Fibroblast of skin of right biceps (primary cell): Measurements from ENCODE around the gene CRX.
"Not testable (repeated sequence)": the region's sequence is repeated elsewhere in the genome, so short reads cannot be mapped to it uniquely, and the experiment has no call there.

Experiments used
- DNase-seq: peaks from one replicate; pipeline ENCODE4 v3.0.0-alpha.2; 2013

CRX gene

GRCh38 chr19:47804451-47804850 is 17.3 kb upstream of the CRX start, which contains the start of gene TPRX1:
TPRX1 (minus strand) TSS chr19:47804551; CDS start chr19:47804539, 12 bp downstream.
- not testable (repeated sequence) for DNase-seq

- DNase-seq, result no peak
Observed at GRCh38 chr19:47805313-47805712, 16.4 kb upstream of the CRX start.

DNA sequence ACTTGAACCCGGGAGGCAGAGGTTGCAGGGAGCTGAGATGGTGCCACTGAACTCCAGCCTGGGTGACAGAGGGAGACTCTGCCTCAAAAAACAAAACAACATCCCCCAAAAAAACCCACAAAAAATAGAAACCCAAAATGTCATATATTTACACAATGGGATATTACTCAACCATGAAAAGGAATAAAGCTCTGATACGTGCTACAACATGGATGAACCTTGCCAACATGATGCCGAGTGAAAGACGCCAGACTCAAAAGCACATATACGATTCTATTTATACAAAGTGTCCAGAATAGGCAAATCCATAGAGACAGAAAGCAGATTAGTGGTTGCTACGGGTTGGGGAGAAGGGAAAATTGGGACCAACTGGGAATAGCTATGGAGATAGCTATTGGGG is 15.3 kb upstream of the CRX start:
- DNase-seq, result no peak

GRCh38 chr19:47813304-47813994 is 8.3 kb upstream of the CRX start:
- peak; percentile 44 for DNase-seq

DNA sequence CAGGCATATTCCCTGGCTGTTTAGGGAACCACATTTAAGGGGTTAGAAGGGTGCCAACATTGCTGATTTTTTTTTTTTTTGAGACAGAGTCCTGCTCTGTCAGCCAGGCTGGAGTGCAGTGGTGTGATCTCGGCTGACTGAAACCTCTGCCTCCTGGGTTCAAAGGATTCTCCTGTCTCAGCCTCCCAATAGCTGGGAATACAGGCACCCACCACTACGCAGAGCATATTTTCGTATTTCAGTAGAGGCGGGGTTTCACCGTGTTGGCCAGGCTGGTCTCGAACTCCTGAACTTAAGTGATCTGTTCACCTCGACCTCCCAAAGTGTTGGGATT is 7.8 kb upstream of the CRX start:
- no peak for DNase-seq

DNA sequence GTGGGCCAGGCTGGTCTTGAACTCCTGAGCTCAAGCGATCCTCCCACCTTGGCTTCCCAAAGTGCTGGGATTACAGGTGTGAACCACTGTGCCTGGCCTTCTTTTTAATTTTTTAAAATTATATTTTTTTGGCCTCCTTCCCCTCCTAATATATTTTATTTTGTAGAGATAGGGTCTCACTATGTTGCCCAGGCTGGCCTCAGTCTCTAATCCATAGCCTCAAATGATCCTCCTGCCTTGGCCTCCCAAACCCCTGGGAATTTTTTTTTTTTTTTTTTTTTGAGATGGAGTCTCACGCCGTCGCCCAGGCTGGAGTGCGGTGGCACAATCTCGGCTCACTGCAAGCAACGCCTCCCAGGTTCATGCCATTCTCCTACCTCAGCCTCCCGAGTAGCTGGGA is 5.5 kb upstream of the CRX start:
- not testable (repeated sequence) for DNase-seq

- DNase-seq, result not testable (repeated sequence)
Observed at GRCh38 chr19:47818221-47818620, 3.5 kb upstream of the CRX start.

GRCh38 chr19:47819858-47820257 is 1.9 kb upstream of the CRX start:
- no peak for DNase-seq

DNA sequence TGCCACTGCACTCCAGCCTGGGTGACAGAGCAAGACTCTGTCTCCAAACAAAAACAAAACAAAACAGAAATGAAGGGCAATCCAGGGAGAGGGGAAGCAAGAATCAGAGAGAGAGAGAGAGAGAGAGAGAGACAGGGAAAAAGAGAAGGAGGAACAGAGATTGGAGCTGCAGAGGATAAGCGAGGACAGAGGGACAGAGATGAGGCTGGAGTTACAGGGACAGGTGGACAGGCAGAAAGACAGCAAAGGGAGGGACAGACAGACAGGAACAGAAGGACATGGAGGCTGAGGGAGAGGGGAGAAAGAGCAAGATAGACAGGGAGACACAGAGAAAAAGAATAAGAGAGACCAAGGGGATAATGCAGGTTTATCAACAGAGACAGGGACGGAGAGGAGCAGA is 1.3 kb upstream of the CRX start:
- no peak for DNase-seq

GRCh38 chr19:47824396-47824795 is 2.7 kb downstream of the CRX start:
- DNase-seq, result no peak

- no peak for DNase-seq
Observed at GRCh38 chr19:47826800-47827199, 5.1 kb downstream of the CRX start.

- no peak for DNase-seq
Observed at GRCh38 chr19:47832723-47833122, 11.0 kb downstream of the CRX start.

DNA sequence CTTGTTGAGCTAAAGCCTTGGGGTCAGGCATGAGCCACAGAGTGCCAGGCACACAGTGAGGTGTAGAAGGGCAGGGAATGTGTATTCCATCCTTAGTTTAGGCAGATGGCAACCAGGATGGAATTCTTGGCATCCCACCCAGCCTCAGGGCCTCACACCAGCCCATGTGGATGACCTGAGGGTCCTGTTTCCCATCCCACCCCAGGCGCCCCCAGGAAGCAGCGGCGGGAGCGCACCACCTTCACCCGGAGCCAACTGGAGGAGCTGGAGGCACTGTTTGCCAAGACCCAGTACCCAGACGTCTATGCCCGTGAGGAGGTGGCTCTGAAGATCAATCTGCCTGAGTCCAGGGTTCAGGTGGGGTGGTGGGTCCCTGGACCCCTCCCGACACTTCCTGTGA is 14.3 kb downstream of the CRX start:
- DNase-seq, result no peak

GRCh38 chr19:47839411-47839810 is 17.7 kb downstream of the CRX start:
- DNase-seq, result no peak

DNA sequence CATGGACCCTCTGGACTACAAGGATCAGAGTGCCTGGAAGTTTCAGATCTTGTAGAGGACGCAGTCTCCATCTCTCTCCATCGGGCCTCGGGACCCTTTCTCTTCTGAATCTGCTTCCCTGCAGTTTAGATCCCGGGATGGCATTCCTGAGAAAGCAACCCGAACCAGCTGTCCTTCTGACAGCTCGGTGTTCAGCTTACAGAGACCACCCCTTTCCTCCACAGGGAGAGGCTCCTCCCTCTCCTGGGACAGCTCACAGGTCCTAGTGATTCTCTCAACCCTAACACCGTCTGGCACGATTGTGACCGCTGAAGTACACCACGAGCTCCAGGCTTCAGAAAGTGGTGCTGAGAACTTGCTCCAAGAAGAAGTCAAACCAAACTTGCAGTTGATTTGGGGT is 18.2 kb downstream of the CRX start:
- DNase-seq, result no peak

GRCh38 chr19:47842941-47843340 is 21.2 kb downstream of the CRX start:
- DNase-seq, result no peak

DNA sequence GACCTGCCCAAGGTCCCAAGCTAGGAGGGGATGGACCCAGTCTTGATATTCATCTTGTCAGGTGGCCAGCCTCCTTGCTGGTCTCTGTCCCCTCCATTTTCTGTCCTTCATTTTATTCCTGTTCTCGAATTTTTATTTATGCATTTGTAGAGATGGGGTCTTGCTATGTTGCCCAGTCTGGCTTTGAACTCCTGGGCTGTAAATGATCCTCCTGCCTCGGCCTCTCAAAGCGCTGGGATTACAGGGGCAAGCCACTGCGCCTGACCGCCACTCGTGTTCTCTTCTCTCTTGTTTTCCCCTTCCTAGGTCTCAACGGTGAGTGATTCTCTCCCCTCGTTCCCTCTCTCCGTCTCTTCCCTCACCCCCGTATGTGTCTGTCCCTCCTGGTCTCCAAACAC is 26.7 kb downstream of the CRX start:
- no peak for DNase-seq

- DNase-seq, result no peak
Observed at GRCh38 chr19:47848823-47849473, 27.2 kb downstream of the CRX start.

- DNase-seq, result no peak
Observed at GRCh38 chr19:47853003-47853402, 31.3 kb downstream of the CRX start.

DNA sequence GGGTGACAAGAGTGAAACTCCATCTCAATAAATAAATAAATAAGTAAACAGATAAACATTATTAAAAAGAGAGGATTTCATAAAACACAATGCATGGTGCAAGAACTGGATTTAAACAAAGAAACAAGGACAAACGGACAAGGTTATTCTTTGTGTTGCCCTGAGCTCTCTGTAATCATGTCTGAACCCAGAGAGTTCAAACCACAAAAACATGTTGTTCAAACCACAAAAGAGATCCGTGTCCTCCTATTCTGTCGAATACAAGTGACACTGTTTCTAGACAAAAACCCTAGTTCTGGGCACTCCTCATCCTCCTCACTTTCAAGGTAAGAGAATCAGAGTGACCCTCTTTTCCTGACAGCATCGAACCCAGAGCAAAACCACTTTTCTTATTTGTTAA is 32.7 kb downstream of the CRX start:
- no peak for DNase-seq

GRCh38 chr19:47858231-47858630 is 36.5 kb downstream of the CRX start:
- not testable (repeated sequence) for DNase-seq

- DNase-seq, result not testable (repeated sequence)
Observed at GRCh38 chr19:47858646-47859285, 37.0 kb downstream of the CRX start, which contains the start of gene TPRX2. TPRX2 (plus strand) TSS chr19:47859235; CDS start chr19:47859247, 12 bp downstream.

- not testable (repeated sequence) for DNase-seq
Observed at GRCh38 chr19:47859838-47860237, 38.1 kb downstream of the CRX start.

DNA sequence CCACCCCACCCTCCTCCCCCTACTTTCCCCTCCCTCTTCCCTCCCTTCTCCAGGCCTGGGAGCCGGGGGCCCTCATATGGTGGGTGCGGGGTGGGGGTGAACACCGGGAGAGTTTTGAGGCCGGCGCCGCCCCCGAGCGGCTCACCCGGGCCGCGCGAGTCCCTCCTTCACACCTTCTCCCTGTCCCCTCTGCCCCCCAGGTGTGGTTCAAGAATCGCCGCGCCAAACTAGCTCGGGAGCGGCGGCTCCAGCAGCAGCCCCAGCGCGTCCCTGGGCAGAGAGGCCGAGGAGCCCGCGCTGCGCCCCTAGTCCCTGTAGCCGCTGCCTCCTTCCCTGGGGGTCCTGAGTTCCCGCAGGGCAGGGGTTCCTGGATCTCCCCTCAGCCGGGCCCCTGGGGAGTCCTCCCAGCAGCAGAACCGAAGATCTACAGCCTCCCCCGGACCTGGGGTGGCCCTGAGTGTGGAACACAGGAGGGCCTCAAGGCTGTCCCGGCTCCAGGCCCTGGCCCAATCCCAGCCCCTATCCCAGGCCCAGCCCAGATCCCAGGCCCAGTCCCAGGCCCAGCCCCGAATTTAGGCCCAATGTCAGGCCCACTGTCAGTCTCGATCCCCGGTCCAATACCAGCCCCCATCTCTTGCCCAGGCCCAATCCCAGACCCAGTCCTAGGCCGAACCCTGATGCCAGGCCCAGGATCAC is 39.0 kb downstream of the CRX start:
- DNase-seq, result no peak
